Stimulated activated CD8-positive, alpha-beta memory T cell treated with anti-CD3 and anti-CD28 coated beads, Interleukin-4, amount 100 ng/mL, for 48 hours (primary cell): Measurements from ENCODE around the gene SVOPL.

Source experiments
- DNase-seq: peaks from one replicate; pipeline ENCODE4 v3.0.0-alpha.2; 2020

Gene SVOPL

GRCh38 chr7:138602451-138602850, 98.7 kb downstream of the SVOPL start:
- no peak for DNase-seq

GRCh38 chr7:138595454-138595853, 105.7 kb downstream of the SVOPL start:
- DNase-seq = no peak

- DNase-seq = no peak
Measured at GRCh38 chr7:138590154-138590553, 111.0 kb downstream of the SVOPL start.

GRCh38 chr7:138588986-138589385, 112.2 kb downstream of the SVOPL start:
- no peak for DNase-seq

- no peak for DNase-seq
Measured at GRCh38 chr7:138587485-138587884, 113.7 kb downstream of the SVOPL start.

GRCh38 chr7:138585283-138585993, 115.7 kb downstream of the SVOPL start:
- DNase-seq = no peak

- no peak for DNase-seq
Measured at GRCh38 chr7:138584696-138585095, 116.5 kb downstream of the SVOPL start.

- DNase-seq = no peak
Measured at GRCh38 chr7:138584283-138584682, 116.9 kb downstream of the SVOPL start.

GRCh38 chr7:138581065-138581464, 120.1 kb downstream of the SVOPL start:
- no peak for DNase-seq

- no peak for DNase-seq
Measured at GRCh38 chr7:138579671-138580070, 121.5 kb downstream of the SVOPL start.

GRCh38 chr7:138579136-138579535, 122.0 kb downstream of the SVOPL start:
- no peak for DNase-seq

- DNase-seq = no peak
Measured at GRCh38 chr7:138575897-138576428, 125.2 kb downstream of the SVOPL start.

GRCh38 chr7:138573741-138574140, 127.4 kb downstream of the SVOPL start:
- no peak for DNase-seq

GRCh38 chr7:138570715-138571114, 130.4 kb downstream of the SVOPL start:
- no peak for DNase-seq

- DNase-seq = no peak
Measured at GRCh38 chr7:138569418-138569817, 131.7 kb downstream of the SVOPL start.

GRCh38 chr7:138568655-138569054, 132.5 kb downstream of the SVOPL start:
- no peak for DNase-seq

- no peak for DNase-seq
Measured at GRCh38 chr7:138565451-138566114, 135.6 kb downstream of the SVOPL start.

GRCh38 chr7:138565071-138565450, 136.1 kb downstream of the SVOPL start:
- DNase-seq = no peak

GRCh38 chr7:138564365-138564764, 136.8 kb downstream of the SVOPL start:
- no peak for DNase-seq

GRCh38 chr7:138563808-138564207, 137.4 kb downstream of the SVOPL start:
- DNase-seq = no peak

- DNase-seq = no peak
Measured at GRCh38 chr7:138559448-138559847, 141.7 kb downstream of the SVOPL start.

- DNase-seq = no peak
Measured at GRCh38 chr7:138556771-138557484, 144.2 kb downstream of the SVOPL start.

- DNase-seq = no peak
Measured at GRCh38 chr7:138555684-138556083, 145.5 kb downstream of the SVOPL start.

GRCh38 chr7:138554674-138555073, 146.5 kb downstream of the SVOPL start:
- no peak for DNase-seq
